Right renal pelvis (tissue), 4 donors: ENCODE results near the gene E4F1. TPM values are rescaled to one million over a fixed set of nuclear protein-coding genes. Genes with fewer than 3 reads are reported as not detected.

Experiments used
- polyA plus RNA-seq, 4 donors: library from polyadenylated mRNA; unstranded; fragments of 120-200 nt; gene quantifications; one replicate each; pipeline ENCODE4 v1.2.1, GENCODE V29; 2013; ENCODE audit not compliant: insufficient read length in 4 of 4

Gene E4F1
- polyA plus RNA-seq, 4 donors = 15.9 to 25.4 (median 16.8) TPM

Other genes starting within 250 kb of the E4F1 start
- under 1 TPM; 0.52 to 0.97 (median 0.65) TPM for gene NOXO1, start 242.1 kb upstream of the E4F1 start, polyA plus RNA-seq
- 10 to 100 TPM; 24.2 to 36.0 (median 27.1) TPM for gene GFER, start 239.4 kb upstream of the E4F1 start, polyA plus RNA-seq
- gene SYNGR3, start 233.6 kb upstream of the E4F1 start, polyA plus RNA-seq = 1 to 10 TPM; 1.2 to 2.6 (median 2.3) TPM
- gene ZNF598, start 213.8 kb upstream of the E4F1 start, polyA plus RNA-seq = 10 to 100 TPM; 17.6 to 27.5 (median 18.1) TPM
- gene NPW, start 203.8 kb upstream of the E4F1 start, polyA plus RNA-seq = 10 to 100 TPM in 1 of 4 donors, 1 to 10 TPM in 3; 3.8 to 10.3 (median 5.5) TPM
- 100 to 1,000 TPM; 117 to 185 (median 126) TPM for gene NHERF2, start 196.7 kb upstream of the E4F1 start, polyA plus RNA-seq
- gene NTHL1, start 175.8 kb upstream of the E4F1 start, polyA plus RNA-seq = 10 to 100 TPM; 17.6 to 26.6 (median 19.0) TPM
- 100 to 1,000 TPM; 121 to 152 (median 136) TPM for gene TSC2, start 175.6 kb upstream of the E4F1 start, polyA plus RNA-seq
- gene PKD1, start 87.7 kb upstream of the E4F1 start, polyA plus RNA-seq = 100 to 1,000 TPM in 1 of 4 donors, 10 to 100 TPM in 3; 55.0 to 101 (median 69.2) TPM
- 1 to 10 TPM; 2.0 to 3.5 (median 2.4) TPM for gene RAB26, start 75.0 kb upstream of the E4F1 start, polyA plus RNA-seq
- gene TRAF7, start 67.8 kb upstream of the E4F1 start, polyA plus RNA-seq = 10 to 100 TPM; 53.7 to 63.4 (median 57.5) TPM
- 1 to 10 TPM; 1.2 to 3.1 (median 1.4) TPM for gene CASKIN1, start 27.0 kb upstream of the E4F1 start, polyA plus RNA-seq
- gene MLST8, start 18.1 kb upstream of the E4F1 start, polyA plus RNA-seq = 10 to 100 TPM; 43.9 to 49.5 (median 46.3) TPM
- 1 to 10 TPM; 4.1 to 9.2 (median 5.4) TPM for gene BRICD5, start 12.7 kb upstream of the E4F1 start, polyA plus RNA-seq
- 10 to 100 TPM; 12.7 to 15.5 (median 14.1) TPM for gene PGP, start 8.8 kb upstream of the E4F1 start, polyA plus RNA-seq
- gene DNASE1L2, start 12.9 kb downstream of the E4F1 start, polyA plus RNA-seq = 1 to 10 TPM in 2 of 4 donors, under 1 TPM in 2; 0.86 to 1.8 (median 0.95) TPM
- gene ECI1, start 28.0 kb downstream of the E4F1 start, polyA plus RNA-seq = 100 to 1,000 TPM in 1 of 4 donors, 10 to 100 TPM in 3; 57.6 to 101 (median 69.3) TPM
- 100 to 1,000 TPM; 184 to 221 (median 195) TPM for gene RNPS1, start 44.5 kb downstream of the E4F1 start, polyA plus RNA-seq
- 1 to 10 TPM; 5.2 to 6.7 (median 5.7) TPM for gene ABCA3, start 117.1 kb downstream of the E4F1 start, polyA plus RNA-seq
- 10 to 100 TPM in 2 of 4 donors, 1 to 10 TPM in 2; 9.5 to 11.3 (median 10.1) TPM for gene CCNF, start 205.9 kb downstream of the E4F1 start, polyA plus RNA-seq
- gene TEDC2, start 236.5 kb downstream of the E4F1 start, polyA plus RNA-seq = 10 to 100 TPM in 1 of 4 donors, 1 to 10 TPM in 3; 8.0 to 13.8 (median 9.1) TPM
- 1 to 10 TPM; 2.0 to 3.6 (median 2.5) TPM for gene NTN3, start 247.7 kb downstream of the E4F1 start, polyA plus RNA-seq